GM12892 (cell line): ENCODE measurements around the gene ARHGAP26.
A peak's percentile ranks its signal among the peaks of the same experiment; 100 is the strongest.

ENCODE experiments used
- DNase-seq: peaks from one replicate; pipeline ENCODE4 v3.0.0; 2011; ENCODE audit not compliant: insufficient read length
- FAIRE-seq: peaks from 2 replicates; lab custom pipeline; 2011; peaks lifted over from hg19 to GRCh38; lab: Jason Lieb, UNC
- POLR2A ChIP-seq: IDR thresholded peaks from 2 replicates; pipeline ENCODE4 v1.6.1; 2011; ENCODE audit warnings: low read depth, low read length, control low read depth
- POLR2AphosphoS5 ChIP-seq: IDR thresholded peaks from 2 replicates; pipeline ENCODE4 v1.6.1; 2011; ENCODE audit warnings: low read depth, low read length, control low read depth
- TAF1 ChIP-seq: IDR thresholded peaks from 2 replicates; pipeline ENCODE4 v1.6.1; 2011; ENCODE audit warnings: low read depth, mild to moderate bottlenecking, control low read depth, low read length, borderline replicate concordance

Gene ARHGAP26

GRCh38 chr5:143161885-143162540, 391.8 kb downstream of the ARHGAP26 start:
- no peak for DNase-seq
- peak; percentile 38 for FAIRE-seq
- TF ChIP-seq POLR2A (no peak), POLR2AphosphoS5 (no peak), TAF1 (no peak)

GRCh38 chr5:143162810-143163209, 392.6 kb downstream of the ARHGAP26 start:
- no peak for DNase-seq
- FAIRE-seq: no peak

GRCh38 chr5:143164557-143164956, 394.4 kb downstream of the ARHGAP26 start:
- DNase-seq (no peak), FAIRE-seq (no peak)
- TF ChIP-seq POLR2A (no peak), TAF1 (no peak), POLR2AphosphoS5 (no peak)

More at GRCh38 chr5:143162810-143163209, 392.6 kb downstream of the ARHGAP26 start:
- TF ChIP-seq POLR2A (no peak), TAF1 (no peak), POLR2AphosphoS5 (no peak)

GRCh38 chr5:143165049-143165880, 395.1 kb downstream of the ARHGAP26 start:
- FAIRE-seq (peak; percentile 21), DNase-seq (no peak)
- TF ChIP-seq POLR2A (no peak), TAF1 (no peak), POLR2AphosphoS5 (no peak)

- no peak for TF ChIP-seq POLR2AphosphoS5
- no peak for TF ChIP-seq TAF1
- DNase-seq (no peak), FAIRE-seq (no peak)
Measured at GRCh38 chr5:143166090-143166489, 395.9 kb downstream of the ARHGAP26 start.

GRCh38 chr5:143166661-143167420, 396.7 kb downstream of the ARHGAP26 start:
- TF ChIP-seq POLR2A (no peak), TAF1 (no peak), POLR2AphosphoS5 (no peak)
- FAIRE-seq: peak; percentile 24
- DNase-seq: no peak

- FAIRE-seq (no peak), DNase-seq (no peak)
- TF ChIP-seq TAF1 (no peak), POLR2AphosphoS5 (no peak), POLR2A (no peak)
Measured at GRCh38 chr5:143168171-143168741, 398.1 kb downstream of the ARHGAP26 start.

GRCh38 chr5:143168921-143169810, 399.0 kb downstream of the ARHGAP26 start:
- FAIRE-seq (no peak), DNase-seq (no peak)
- TF ChIP-seq POLR2A (no peak), TAF1 (no peak), POLR2AphosphoS5 (no peak)

- no peak for TF ChIP-seq POLR2A
- TF ChIP-seq TAF1: no peak
- no peak for TF ChIP-seq POLR2AphosphoS5
- DNase-seq: no peak
- FAIRE-seq: no peak
Measured at GRCh38 chr5:143170104-143170503, 399.9 kb downstream of the ARHGAP26 start.

- DNase-seq (no peak), FAIRE-seq (no peak)
- no peak for TF ChIP-seq POLR2AphosphoS5
- no peak for TF ChIP-seq TAF1
- no peak for TF ChIP-seq POLR2A
Measured at GRCh38 chr5:143170977-143171376, 400.8 kb downstream of the ARHGAP26 start.
